Osteocyte (in vitro differentiated cells): ENCODE data around the gene CPXM1. TPM values are rescaled to one million over a fixed set of nuclear protein-coding genes. Genes with fewer than 3 reads are reported as not detected.

ENCODE experiments used
- DNase-seq: peaks from one replicate; pipeline ENCODE4 v3.0.0; 2021; ENCODE audit warnings: mixed read lengths; ENCODE audit not compliant: unreplicated experiment; ENCODE audit errors: extremely low spot score
- H3K27ac Mint-ChIP-seq: one replicate; pipeline ENCODE4 v1.8.0; 2021; ENCODE audit warnings: mild to moderate bottlenecking, mixed read lengths; ENCODE audit not compliant: unreplicated experiment
- H3K27me3 Mint-ChIP-seq: one replicate; pipeline ENCODE4 v1.8.0; 2021; ENCODE audit warnings: mixed read lengths; ENCODE audit not compliant: unreplicated experiment
- H3K36me3 Mint-ChIP-seq: one replicate; pipeline ENCODE4 v1.8.0; 2021; ENCODE audit warnings: mixed read lengths; ENCODE audit not compliant: unreplicated experiment
- H3K4me1 Mint-ChIP-seq: one replicate; pipeline ENCODE4 v1.8.0; 2021; ENCODE audit warnings: mixed read lengths; ENCODE audit not compliant: unreplicated experiment
- H3K4me3 Mint-ChIP-seq: one replicate; pipeline ENCODE4 v1.8.0; 2021; ENCODE audit warnings: mild to moderate bottlenecking, moderate library complexity, mixed read lengths; ENCODE audit not compliant: unreplicated experiment
- H3K9me3 Mint-ChIP-seq: one replicate; pipeline ENCODE4 v1.8.0; 2021; ENCODE audit warnings: mixed read lengths; ENCODE audit not compliant: unreplicated experiment
- total RNA-seq: library from RNA; stranded (reverse); gene quantifications from 2 replicates; pipeline ENCODE4 v1.2.1, GENCODE V29; 2021
- TF ChIP-seq, protein P1 (sequence below): fragments of 200-600 bp; sonication (generic); IDR thresholded peaks from 2 replicates; pipeline ENCODE4 v1.5.0; 2021; ENCODE audit warnings: antibody characterized with exemption, mild to moderate bottlenecking, moderate library complexity

The CPXM1 gene
- total RNA-seq, 1 donor from 2014 or later: 84.0 TPM

DNA sequence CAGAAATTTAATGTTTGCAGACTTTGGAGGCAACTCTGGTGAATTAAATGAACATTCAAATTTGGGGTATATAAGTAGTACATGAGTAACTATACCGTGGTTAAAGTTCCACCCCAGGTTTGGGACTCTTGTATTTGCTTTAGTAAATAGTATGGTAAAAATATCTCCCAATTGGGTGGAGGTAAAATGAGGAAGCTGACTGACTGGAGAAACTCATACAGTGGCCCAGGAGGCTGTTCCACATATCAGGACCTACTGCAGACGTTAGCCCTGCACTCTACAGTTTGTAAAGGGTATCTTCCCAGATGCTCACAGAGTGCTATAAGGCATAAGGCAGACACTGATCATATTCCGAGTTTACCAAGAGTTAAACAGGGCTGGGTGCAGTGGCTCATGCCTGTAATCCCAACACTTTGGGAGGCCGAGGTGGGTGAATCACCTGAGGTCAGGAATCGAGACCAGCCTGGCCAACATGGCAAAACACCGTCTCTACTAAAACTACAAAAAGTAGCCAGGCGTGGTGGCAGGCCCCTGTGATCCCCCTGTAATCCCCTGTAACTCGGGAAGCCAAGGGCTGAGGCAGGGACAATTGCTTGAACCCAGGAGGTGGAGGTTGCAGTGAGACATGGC lies 53.7 kb downstream of the CPXM1 start:
- peaks cover 59% of the 10 kb centered on the region for H3K27me3 Mint-ChIP-seq
- no peak overlapping the region for H3K27ac Mint-ChIP-seq
- peak; percentile 27 for DNase-seq
- H3K4me3 Mint-ChIP-seq: no peak overlapping the region
- H3K36me3 Mint-ChIP-seq: no peaks in the 10 kb centered on the region
- peaks cover 21% of the 10 kb centered on the region for H3K4me1 Mint-ChIP-seq
- H3K9me3 Mint-ChIP-seq: no peaks in the 10 kb centered on the region
- TF ChIP-seq, protein P1, sequence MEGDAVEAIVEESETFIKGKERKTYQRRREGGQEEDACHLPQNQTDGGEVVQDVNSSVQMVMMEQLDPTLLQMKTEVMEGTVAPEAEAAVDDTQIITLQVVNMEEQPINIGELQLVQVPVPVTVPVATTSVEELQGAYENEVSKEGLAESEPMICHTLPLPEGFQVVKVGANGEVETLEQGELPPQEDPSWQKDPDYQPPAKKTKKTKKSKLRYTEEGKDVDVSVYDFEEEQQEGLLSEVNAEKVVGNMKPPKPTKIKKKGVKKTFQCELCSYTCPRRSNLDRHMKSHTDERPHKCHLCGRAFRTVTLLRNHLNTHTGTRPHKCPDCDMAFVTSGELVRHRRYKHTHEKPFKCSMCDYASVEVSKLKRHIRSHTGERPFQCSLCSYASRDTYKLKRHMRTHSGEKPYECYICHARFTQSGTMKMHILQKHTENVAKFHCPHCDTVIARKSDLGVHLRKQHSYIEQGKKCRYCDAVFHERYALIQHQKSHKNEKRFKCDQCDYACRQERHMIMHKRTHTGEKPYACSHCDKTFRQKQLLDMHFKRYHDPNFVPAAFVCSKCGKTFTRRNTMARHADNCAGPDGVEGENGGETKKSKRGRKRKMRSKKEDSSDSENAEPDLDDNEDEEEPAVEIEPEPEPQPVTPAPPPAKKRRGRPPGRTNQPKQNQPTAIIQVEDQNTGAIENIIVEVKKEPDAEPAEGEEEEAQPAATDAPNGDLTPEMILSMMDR: no peak

DNA sequence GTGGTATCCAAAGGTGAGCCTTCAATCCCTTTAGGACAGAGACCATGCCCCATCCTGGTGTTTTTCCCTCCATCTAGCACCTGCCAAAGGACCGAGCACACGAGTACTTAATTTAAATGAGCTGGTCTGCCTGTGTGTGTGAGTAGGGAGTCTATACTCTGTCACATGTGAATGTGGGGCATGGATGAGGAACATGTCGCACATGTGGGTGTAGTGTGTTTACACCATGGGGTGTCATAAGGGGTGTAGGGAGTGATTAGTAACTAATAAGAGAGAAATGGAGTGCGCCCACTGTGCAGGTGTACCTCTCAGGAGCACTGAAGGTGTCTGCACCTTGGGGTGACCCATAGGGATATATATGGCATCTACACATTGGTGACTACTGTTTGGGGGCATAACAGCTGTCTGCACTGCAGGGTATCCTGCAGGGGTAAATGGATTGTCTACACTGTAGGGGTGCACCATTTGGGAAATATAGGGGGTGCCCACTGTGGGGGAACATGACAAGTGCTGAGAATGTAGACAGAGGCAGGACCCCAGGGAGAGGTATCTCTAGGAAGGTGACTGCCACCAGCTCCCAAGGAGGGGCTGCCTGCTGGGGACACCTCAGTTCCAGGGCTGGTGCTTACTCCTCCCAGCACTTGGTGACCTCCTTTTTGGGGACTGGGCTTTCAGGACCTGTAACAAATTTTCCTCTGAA lies 54.3 kb downstream of the CPXM1 start:
- Mint-ChIP-seq H3K36me3 (no peaks in the 10 kb centered on the region), H3K27ac (no peak overlapping the region), H3K4me1 (peaks cover 16% of the 10 kb centered on the region), H3K4me3 (no peak overlapping the region), H3K27me3 (peaks cover 64% of the 10 kb centered on the region), H3K9me3 (no peaks in the 10 kb centered on the region)
- TF ChIP-seq, protein P1: no peak
- peak; percentile 53 for DNase-seq

DNA sequence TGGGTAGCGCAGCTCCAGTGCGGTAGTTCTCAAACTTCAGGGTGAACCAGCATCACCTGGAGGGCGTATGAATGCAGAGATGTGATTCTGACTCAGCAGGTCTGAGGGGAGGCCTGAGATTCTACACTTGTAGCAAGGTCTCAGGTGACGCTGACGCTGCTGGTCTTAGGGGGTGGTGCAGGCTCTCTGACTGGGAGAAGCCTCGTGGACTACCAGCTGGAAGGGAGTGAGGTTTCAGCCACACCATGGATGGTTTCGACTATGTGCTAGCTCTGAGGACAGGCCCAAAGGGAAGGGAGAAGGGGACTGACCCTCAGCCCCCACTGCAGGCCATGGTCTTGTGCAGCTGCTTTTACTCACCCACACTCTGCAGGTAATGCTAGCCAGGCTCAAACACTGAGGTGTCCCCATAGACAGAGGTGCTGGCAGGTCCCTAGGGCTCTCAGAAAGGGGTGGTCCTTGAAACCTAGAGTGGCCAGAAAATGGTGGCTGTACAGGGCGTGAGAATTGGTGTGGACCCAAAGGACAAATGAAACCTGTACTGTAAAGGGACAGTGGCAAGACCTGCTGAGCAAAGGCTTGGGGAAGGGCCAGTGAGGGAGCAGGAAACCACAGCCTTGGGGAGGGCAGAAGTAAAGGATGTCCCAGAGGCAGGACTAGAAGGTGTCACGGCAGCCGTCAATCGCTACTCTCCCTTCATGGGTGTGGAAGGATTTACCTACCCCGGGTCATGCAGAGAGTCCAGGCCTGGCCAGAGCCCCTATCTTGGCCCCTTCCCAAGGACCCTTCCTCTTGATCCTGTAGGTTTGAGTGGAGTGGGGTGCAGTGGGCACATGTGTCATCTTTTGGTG lies 55.1 kb downstream of the CPXM1 start:
- Mint-ChIP-seq H3K4me3 (no peak overlapping the region), H3K4me1 (peaks cover 8% of the 10 kb centered on the region), H3K9me3 (no peaks in the 10 kb centered on the region), H3K36me3 (no peaks in the 10 kb centered on the region), H3K27ac (no peak overlapping the region), H3K27me3 (peaks cover 64% of the 10 kb centered on the region)
- TF ChIP-seq, protein P1: no peak
- peak; percentile 73 for DNase-seq

Other genes starting within 250 kb of the CPXM1 start
- 141 and 142 TPM in 2 replicates for gene NOP56, start 148.0 kb downstream of the CPXM1 start, total RNA-seq
- 78.1 and 86.6 TPM in 2 replicates for gene IDH3B, start 136.4 kb downstream of the CPXM1 start, total RNA-seq
- 9.8 and 12.8 TPM in 2 replicates for gene EBF4, start 107.8 kb downstream of the CPXM1 start, total RNA-seq
- not detected in 2 replicates for gene C20orf141, start 14.4 kb upstream of the CPXM1 start, total RNA-seq
- not detected in 2 replicates for gene TMEM239, start 15.7 kb upstream of the CPXM1 start, total RNA-seq
- gene PCED1A, start 40.0 kb upstream of the CPXM1 start, total RNA-seq: 68.3 and 80.8 TPM in 2 replicates
- gene VPS16, start 40.1 kb upstream of the CPXM1 start, total RNA-seq: 45.2 and 51.1 TPM in 2 replicates
- gene PTPRA, start 72.9 kb upstream of the CPXM1 start, total RNA-seq: 80.2 and 88.6 TPM in 2 replicates
- gene GNRH2, start 243.0 kb upstream of the CPXM1 start, total RNA-seq: not detected in 2 replicates
- 40.1 and 44.4 TPM in 2 replicates for gene MRPS26, start 245.4 kb upstream of the CPXM1 start, total RNA-seq